NCI-H526 treated with DMSO at 0.1 percent for 48 hours (cell line): ENCODE data around the gene ZSCAN22.
A peak's percentile ranks its signal among the peaks of the same experiment; 100 is the strongest.
"Not testable (repeated sequence)": the region's sequence is repeated elsewhere in the genome, so short reads cannot be mapped to it uniquely, and the experiment has no call there.

Experiments
- DNase-seq: peaks from one replicate; lab custom pipeline; 2025; lab: John Stamatoyannopoulos, UW

Gene ZSCAN22

GRCh38 chr19:58326914-58327726 lies at the start of gene ZSCAN22:
Gene ZSCAN22 (plus strand): TSS chr19:58326994. CDS start chr19:58334803, 7,809 bp downstream.
- peak; percentile 90 for DNase-seq

GRCh38 chr19:58277197-58277596 lies 49.6 kb upstream of the ZSCAN22 start:
- DNase-seq, result no peak

- DNase-seq, result no peak
These were observed 48.9 kb upstream of the ZSCAN22 start for GRCh38 chr19:58277748-58278540.

GRCh38 chr19:58278541-58279041 lies 48.2 kb upstream of the ZSCAN22 start, which contains the start of gene ZNF8:
Gene ZNF8 (plus strand): TSS chr19:58278955. CDS start chr19:58279082, 127 bp downstream.
- DNase-seq, result peak; percentile 91

- DNase-seq, result no peak
These were observed 47.5 kb upstream of the ZSCAN22 start for GRCh38 chr19:58279042-58279924.

GRCh38 chr19:58279925-58280316 lies 46.9 kb upstream of the ZSCAN22 start:
- no peak for DNase-seq

GRCh38 chr19:58284199-58284598 lies 42.6 kb upstream of the ZSCAN22 start:
- no peak for DNase-seq

- no peak for DNase-seq
These were observed 34.9 kb upstream of the ZSCAN22 start for GRCh38 chr19:58291943-58292342.

- no peak for DNase-seq
These were observed 31.9 kb upstream of the ZSCAN22 start for GRCh38 chr19:58294743-58295374.

- DNase-seq, result no peak
These were observed 30.7 kb upstream of the ZSCAN22 start for GRCh38 chr19:58296104-58296503.

GRCh38 chr19:58300620-58301019 lies 26.2 kb upstream of the ZSCAN22 start:
- no peak for DNase-seq

- DNase-seq, result no peak
These were observed 22.5 kb upstream of the ZSCAN22 start for GRCh38 chr19:58304255-58304654.

GRCh38 chr19:58304748-58305064 lies 22.1 kb upstream of the ZSCAN22 start:
- DNase-seq, result no peak

GRCh38 chr19:58305065-58305931 lies 21.5 kb upstream of the ZSCAN22 start, which contains the start of gene ERVK3-1:
Gene ERVK3-1 (plus strand): TSS chr19:58305377. CDS start chr19:58312169, 6,792 bp downstream.
- DNase-seq, result peak; percentile 91

GRCh38 chr19:58305932-58306323 lies 20.9 kb upstream of the ZSCAN22 start:
- DNase-seq, result no peak

GRCh38 chr19:58307736-58308135 lies 19.1 kb upstream of the ZSCAN22 start:
- DNase-seq, result no peak

GRCh38 chr19:58310685-58311084 lies 16.1 kb upstream of the ZSCAN22 start:
- DNase-seq, result not testable (repeated sequence)

- no peak for DNase-seq
These were observed 15.4 kb upstream of the ZSCAN22 start for GRCh38 chr19:58311345-58311865.

GRCh38 chr19:58315580-58315979 lies 11.2 kb upstream of the ZSCAN22 start:
- DNase-seq, result no peak

- DNase-seq, result no peak
These were observed 9.2 kb upstream of the ZSCAN22 start for GRCh38 chr19:58317476-58318072.
